Transverse colon (tissue), 4 donors: ENCODE measurements around the gene DMXL1.

Experiments used
- CTCF ChIP-seq, 5 experiments: fragments of 200-600 bp in 3 of 5; fragments of 450-650 bp in 2 of 5; sonication (generic) in 3 of 5; IDR thresholded peaks; 1 replicate in 2 of 5; 2 replicates in 3 of 5; pipeline ENCODE4 v1.5.1; 2016 to 2017; ENCODE audit warnings: antibody characterized with exemption in 5 of 5, inconsistent platforms in 3 of 5, mild to moderate bottlenecking in 2 of 5, moderate library complexity in 1 of 5
- EP300 ChIP-seq: sonication (generic); formaldehyde crosslinking; IDR thresholded peaks from one replicate; pipeline ENCODE4 v1.6.1; 2017; ENCODE audit warnings: antibody characterized with exemption, low read depth
- POLR2A ChIP-seq: fragments of 450-650 bp; IDR thresholded peaks from one replicate; pipeline ENCODE4 v1.6.1; 2016; ENCODE audit warnings: antibody characterized with exemption, mild to moderate bottlenecking, moderate library complexity
- POLR2AphosphoS5 ChIP-seq, 3 donors: sonication (generic); formaldehyde crosslinking; IDR thresholded peaks; one replicate each; pipeline ENCODE4 v1.6.1; 2016; ENCODE audit warnings: antibody characterized with exemption in 3 of 3

- no peak for TF ChIP-seq POLR2A
- TF ChIP-seq CTCF (IDR thresholded peaks at IDR 0.05) = no peak
- TF ChIP-seq EP300 = no peak
- TF ChIP-seq POLR2AphosphoS5 (IDR thresholded peaks at IDR 0.05) = no peak
Observed at GRCh38 chr5:119178435-119178834, 107.5 kb downstream of the DMXL1 start.
